HepG2 (cell line): Measurements from ENCODE around the gene DSCAM. TPM values are rescaled to one million over a fixed set of nuclear protein-coding genes. Genes with fewer than 3 reads are reported as not detected.

Experiments used
- ATAC-seq: fragments of 200-7000 bp; cut with Tn5 transposase; 3 replicates; pipeline ENCODE4 v1.9.1; 2020; ENCODE audit warnings: mild to moderate bottlenecking, moderate library complexity
- BruUV-seq: library from RNA; stranded (reverse); fragments of 400-500 nt; replicated peaks from 2 replicates; lab custom pipeline; 2021; lab: Mats Ljungman, UMichigan
- CTCF ChIA-PET: fragments of 300-600 bp; formaldehyde crosslinking; extraction: SDS; loops from one replicate; lab custom pipeline; 2021; ENCODE audit warnings: low total read pairs, inconsistent platforms, low intra/inter-chr PET ratio; lab: Yijun Ruan, JAX
- POLR2A ChIA-PET: fragments of 350-600 bp; sonication (Branson Sonifier 250); formaldehyde crosslinking; loops from one replicate; lab custom pipeline; 2020; ENCODE audit warnings: antibody characterized with exemption, inconsistent platforms; lab: Yijun Ruan, JAX
- DNase-seq: peaks from one replicate; pipeline ENCODE4 v3.0.0-alpha.2; 2015; ENCODE audit warnings: low spot score
- FAIRE-seq: peaks from 3 replicates; lab custom pipeline; 2011; peaks lifted over from hg19 to GRCh38; lab: Jason Lieb, UNC
- H2AFZ ChIP-seq: one replicate; pipeline ENCODE4 v1.6.1; 2011; ENCODE audit warnings: low read length, inconsistent platforms
- H3K27ac ChIP-seq: fragments of 300-600 bp; 3 replicates; pipeline ENCODE4 v1.8.0; 2011; ENCODE audit warnings: mixed run types, mild to moderate bottlenecking, mixed read lengths, low read length, inconsistent platforms; ENCODE audit not compliant: insufficient read depth; ENCODE audit errors: extremely low read length
- H3K27me3 ChIP-seq, 2 experiments: fragments of 200-600 bp in 1 of 2; 2 replicates in 1 of 2; 3 replicates in 1 of 2; pipeline versions ENCODE4 v1.6.0 to v1.8.0; 2011; ENCODE audit warnings: low read length in 2 of 2, mild to moderate bottlenecking in 2 of 2, moderate library complexity in 2 of 2, inconsistent platforms in 1 of 2; ENCODE audit not compliant: insufficient read depth in 2 of 2, control insufficient read depth in 1 of 2
- H3K36me3 ChIP-seq, 2 experiments: fragments of 200-600 bp in 1 of 2; replicated peaks in 1 of 2; 2 replicates in 1 of 2; 3 replicates in 1 of 2; pipeline versions ENCODE4 v1.5.1 to v1.8.0; 2011; ENCODE audit warnings: low read length in 2 of 2, inconsistent platforms in 1 of 2; ENCODE audit not compliant: insufficient read depth in 2 of 2, control insufficient read depth in 1 of 2
- H3K4me1 ChIP-seq: 2 replicates; pipeline ENCODE4 v1.5.1; 2012; ENCODE audit warnings: low read length, inconsistent platforms; ENCODE audit not compliant: insufficient read depth
- H3K4me2 ChIP-seq: 2 replicates; pipeline ENCODE4 v1.6.0; 2011; ENCODE audit warnings: low read depth, low read length, inconsistent platforms
- H3K4me3 ChIP-seq, 3 experiments: fragments of 200-600 bp in 1 of 3; sonication (generic), shearing (Covaris generic) in 1 of 3; replicated peaks in 1 of 3; 2 replicates each; pipeline ENCODE4 v1.5.1; 2011 to 2016; ENCODE audit warnings: low read length in 3 of 3, inconsistent platforms in 2 of 3, low read depth in 2 of 3, mild to moderate bottlenecking in 2 of 3, control low read depth in 1 of 3, mixed read lengths in 1 of 3; ENCODE audit not compliant: insufficient read depth in 1 of 3
- H3K79me2 ChIP-seq: one replicate; pipeline ENCODE4 v1.6.1; 2011; ENCODE audit warnings: low read length, inconsistent platforms; ENCODE audit not compliant: insufficient read depth
- H3K9ac ChIP-seq: 2 replicates; pipeline ENCODE4 v1.6.0; 2011; ENCODE audit warnings: mild to moderate bottlenecking, low read depth, low read length, inconsistent platforms; ENCODE audit not compliant: insufficient read depth
- H3K9me3 ChIP-seq: 2 replicates; pipeline ENCODE4 v1.5.1; 2012; ENCODE audit warnings: mild to moderate bottlenecking, low read length
- H4K20me1 ChIP-seq: 2 replicates; pipeline ENCODE4 v1.6.0; 2011; ENCODE audit warnings: inconsistent platforms, mild to moderate bottlenecking, low read length, moderate library complexity; ENCODE audit not compliant: insufficient read depth
- FOXP1 ChIP-seq, 2 experiments: fragments of 450-650 bp in 1 of 2; IDR thresholded peaks; 2 replicates each; pipeline ENCODE4 v1.6.1; 2017 to 2018; ENCODE audit warnings: antibody characterized with exemption in 1 of 2
- GATA4 ChIP-seq: sonication (generic); IDR thresholded peaks from 2 replicates; pipeline ENCODE4 v1.6.1; 2016; ENCODE audit warnings: antibody characterized with exemption, low read depth, borderline replicate concordance
- PREB ChIP-seq: sonication (generic); formaldehyde crosslinking; IDR thresholded peaks from 2 replicates; pipeline ENCODE4 v1.4.0; 2020; ENCODE audit warnings: missing genetic modification reagents
- RBAK ChIP-seq: sonication (generic); formaldehyde crosslinking; IDR thresholded peaks from 2 replicates; pipeline ENCODE4 v1.5.1; 2020; ENCODE audit warnings: mild to moderate bottlenecking, missing genetic modification reagents
- THAP7 ChIP-seq: sonication (generic); formaldehyde crosslinking; IDR thresholded peaks from 2 replicates; pipeline ENCODE4 v1.8.1; 2023; ENCODE audit warnings: mild to moderate bottlenecking, missing genetic modification reagents
- ZFP1 ChIP-seq: IDR thresholded peaks from 2 replicates; pipeline ENCODE4 v1.6.1; 2016
- ZNF143 ChIP-seq: sonication (generic); formaldehyde crosslinking; IDR thresholded peaks from 2 replicates; pipeline ENCODE4 v1.4.0; 2020; ENCODE audit warnings: missing genetic modification reagents
- ZNF282 ChIP-seq: fragments of 450-650 bp; IDR thresholded peaks from 2 replicates; pipeline ENCODE4 v1.6.1; 2018; ENCODE audit not compliant: partially characterized antibody
- ZNF362 ChIP-seq: sonication (generic); formaldehyde crosslinking; IDR thresholded peaks from 2 replicates; pipeline ENCODE4 v1.4.0; 2020; ENCODE audit warnings: missing genetic modification reagents, mild to moderate bottlenecking, borderline replicate concordance
- ZNF720 ChIP-seq: sonication (generic); formaldehyde crosslinking; IDR thresholded peaks from 2 replicates; pipeline ENCODE4 v1.4.0; 2020; ENCODE audit warnings: missing genetic modification reagents
- WGBS: methylation state at CpG from one replicate; pipeline ENCODE4 v1.1.6; 2017; ENCODE audit warnings: low lambda C conversion rate; 5-methylcytosine and 5-hydroxymethylcytosine counted together
- in situ Hi-C: cut with HindIII; loops from 2 replicates; pipeline ENCODE4 v1.10.0; 2017; ENCODE audit warnings: low pct_unique_long_range_greater_than_20kb; ENCODE audit not compliant: extremely low pct_ligation_motif_present
- intact Hi-C: fragments of 100-400 bp; cut with micrococcal nuclease; formaldehyde crosslinking; loops from one replicate; pipeline ENCODE4 v1.10.0; 2022; ENCODE audit not compliant: unreplicated experiment
- polyA plus RNA-seq, 8 experiments: library from polyadenylated mRNA; depleted of rRNA in 3 of 8; stranded (reverse) in 7 of 8; unstranded in 1 of 8; fragments of >200 nt; fragmentation: Illumina TruSeq in 4 of 8; extraction: Trizol in 4 of 8; gene quantifications; 2 replicates each; pipeline versions ENCODE4 v1.2.1 to v1.2.3, GENCODE V29; 2011 to 2016; ENCODE audit warnings: low read depth in 4 of 8, missing spikeins in 1 of 8, mixed read lengths in 1 of 8; ENCODE audit not compliant: insufficient read depth in 1 of 8
- total RNA-seq, 5 experiments: library from RNA; depleted of rRNA; stranded (reverse); fragments of >200 nt; fragmentation: Illumina TruSeq; extraction: Trizol; gene quantifications; 2 replicates each; pipeline ENCODE4 v1.2.3, GENCODE V29; 2016; ENCODE audit warnings: low read depth in 1 of 5

The DSCAM gene
- total and polyA plus RNA-seq, 2 of the 13 experiments (the other 11 are each of a cell fraction or from before 2014, with no cell fraction given): not detected

GRCh38 chr21:40177979-40178378 lies 669.0 kb downstream of the DSCAM start:
- in situ Hi-C loops: no loop called here
- Histone ChIP-seq H3K9me3 (peaks cover 93% of the 10 kb centered on the region), H2AFZ (no peak overlapping the region), H3K4me1 (no peaks in the 10 kb centered on the region), H3K4me3 (no peak overlapping the region), H3K36me3 (no peaks in the 10 kb centered on the region), H3K79me2 (no peaks in the 10 kb centered on the region), H3K27ac (no peak overlapping the region), H3K27me3 (no peaks in the 10 kb centered on the region; a peak in 1 of 5 replicates), H3K4me2 (no peak overlapping the region), H3K9ac (no peak overlapping the region), H4K20me1 (no peaks in the 10 kb centered on the region)
- TF ChIP-seq ZNF282: no peak
- TF ChIP-seq THAP7 (CRISPR knock-in tag): no peak
- TF ChIP-seq ZFP1 (CRISPR knock-in tag): no peak
- no peak for TF ChIP-seq FOXP1 (IDR thresholded peaks at IDR 0.05)
- TF ChIP-seq FOXP1 (CRISPR knock-in tag; IDR thresholded peaks at IDR 0.05): no peak
- TF ChIP-seq PREB (CRISPR knock-in tag): no peak
- 14% methylated on average over 3 of the region's 6 CpGs for WGBS
- intact Hi-C loops: no loop called here
- FAIRE-seq (no peak), ATAC-seq (no peak), DNase-seq (no peak)
- ChIA-PET POLR2A (no interaction called here), CTCF (no interaction called here)
- BruUV-seq: no TSS peak

- no peak for FAIRE-seq
Measured at GRCh38 chr21:40176724-40177123, 670.2 kb downstream of the DSCAM start.

More at GRCh38 chr21:40176724-40177123, 670.2 kb downstream of the DSCAM start:
- BruUV-seq: no TSS peak
- Histone ChIP-seq H3K36me3 (no peaks in the 10 kb centered on the region), H3K4me1 (no peaks in the 10 kb centered on the region), H3K4me3 (no peak overlapping the region), H4K20me1 (no peaks in the 10 kb centered on the region), H3K4me2 (no peak overlapping the region), H3K27ac (no peak overlapping the region), H3K79me2 (no peaks in the 10 kb centered on the region), H3K9me3 (peaks cover 97% of the 10 kb centered on the region), H3K9ac (no peak overlapping the region), H3K27me3 (no peaks in the 10 kb centered on the region; a peak in 1 of 5 replicates), H2AFZ (no peak overlapping the region)
- intact Hi-C loops: no loop called here
- DNase-seq: no peak
- no peak for TF ChIP-seq ZNF362
- no peak for TF ChIP-seq RBAK
- TF ChIP-seq ZNF143: no peak
- no peak for TF ChIP-seq ZNF720 (CRISPR knock-in tag)
- TF ChIP-seq GATA4: no peak
- no peak for ATAC-seq
- ChIA-PET POLR2A (no interaction called here), CTCF (no interaction called here)
- WGBS: 0% methylated on average over 5 of the region's 5 CpGs
- in situ Hi-C loops: no loop called here
